DMS153 treated with DMSO at 0.1 percent for 48 hours (cell line): ENCODE results near the gene FGF12.

Experiments used
- DNase-seq: peaks from one replicate; lab custom pipeline; 2025; ENCODE audit not compliant: unreplicated experiment; lab: John Stamatoyannopoulos, UW

FGF12 gene

DNA sequence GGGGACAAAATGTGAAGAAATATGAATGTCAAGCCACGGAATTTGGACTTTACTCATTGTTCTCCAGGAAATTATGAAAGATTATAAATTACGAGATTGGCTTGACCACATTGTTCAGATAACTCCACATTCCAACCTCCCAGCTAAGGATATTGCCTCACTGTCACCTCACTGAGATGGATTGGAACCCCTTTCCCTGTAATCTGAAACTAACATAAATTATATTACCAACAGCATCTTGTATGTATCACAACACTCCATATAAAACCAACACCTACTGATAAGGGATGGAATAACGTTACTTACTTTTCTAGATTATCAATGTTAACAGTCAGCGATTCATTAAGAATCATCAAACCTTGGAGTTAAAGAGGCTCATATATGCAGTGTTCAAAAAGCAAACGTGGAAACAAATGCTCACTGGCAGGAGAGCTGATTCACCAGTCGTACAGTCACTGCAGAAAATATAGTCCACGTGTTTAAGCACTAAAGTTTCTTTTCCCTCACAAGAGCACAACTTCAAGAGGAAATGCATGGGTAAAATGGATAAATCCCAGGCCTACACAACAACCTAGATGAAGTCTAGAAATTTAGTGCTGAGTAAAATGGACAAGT, 451.5 kb downstream of the FGF12 start:
- DNase-seq, result no peak

DNA sequence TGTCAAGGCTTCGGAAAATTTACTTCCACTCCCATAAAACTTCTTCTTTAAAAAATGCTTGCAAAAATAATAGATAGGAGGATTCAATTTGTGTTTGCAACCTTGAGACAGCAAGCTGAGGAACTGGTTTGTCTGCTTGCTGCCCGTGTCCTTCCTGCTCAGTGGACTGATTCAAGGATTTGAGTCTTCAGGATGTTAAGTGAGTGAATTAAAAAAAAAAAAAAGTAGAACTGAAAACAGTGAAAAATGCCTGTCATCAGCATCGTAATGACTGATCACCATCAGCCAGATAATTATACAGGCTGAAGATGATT, 453.7 kb downstream of the FGF12 start:
- DNase-seq, result no peak

DNA sequence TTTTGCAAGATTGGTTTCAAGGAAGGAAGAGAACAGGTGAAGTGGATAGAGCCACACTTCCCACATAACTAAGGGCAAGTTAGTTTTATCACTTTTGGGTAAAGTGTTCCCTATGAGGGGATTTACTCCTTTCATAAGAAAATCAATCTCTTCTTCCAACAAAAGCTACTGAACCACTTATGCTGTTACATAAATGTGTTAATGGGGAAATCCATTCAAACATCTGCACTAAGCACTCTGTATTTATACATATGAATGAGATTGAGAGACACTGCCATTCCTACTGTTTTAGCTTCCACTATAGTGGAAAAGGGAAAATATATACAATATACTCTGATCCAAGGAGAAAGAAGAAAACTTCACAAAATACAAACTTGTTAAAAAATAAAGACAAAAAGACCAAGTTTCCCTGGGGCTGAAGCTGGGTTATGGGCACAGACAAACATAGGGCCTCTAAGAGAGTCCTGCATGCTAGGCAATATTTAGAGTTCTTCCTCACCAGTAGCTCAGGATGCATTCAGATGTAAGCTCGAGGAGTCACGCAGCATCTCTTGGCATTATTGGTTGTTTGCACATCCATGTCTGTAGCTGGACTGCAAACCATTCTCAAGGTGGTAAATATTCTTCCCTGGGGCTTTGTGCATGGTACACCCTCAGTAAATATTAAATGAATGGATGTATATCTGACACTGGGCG, 454.2 kb downstream of the FGF12 start:
- DNase-seq, result no peak

DNA sequence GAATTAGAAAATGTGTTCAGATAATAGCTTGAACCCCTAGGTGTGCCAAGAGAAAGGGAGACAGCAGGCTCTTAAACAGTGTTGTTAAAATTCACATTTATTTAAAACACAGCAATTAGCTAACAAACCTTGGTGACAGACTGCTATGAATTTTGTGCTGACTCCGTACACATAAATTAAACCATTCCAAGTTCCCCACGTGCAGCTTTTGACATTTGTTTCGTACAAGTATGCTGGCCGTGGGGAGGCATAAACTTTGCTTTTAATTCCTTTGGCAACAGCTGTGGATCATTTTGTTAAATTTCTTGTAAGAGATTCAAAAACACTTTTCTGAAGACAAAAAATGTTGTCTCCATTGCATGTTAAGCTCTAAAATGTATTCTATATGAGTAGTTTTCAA, 465.3 kb downstream of the FGF12 start:
- no peak for DNase-seq

DNA sequence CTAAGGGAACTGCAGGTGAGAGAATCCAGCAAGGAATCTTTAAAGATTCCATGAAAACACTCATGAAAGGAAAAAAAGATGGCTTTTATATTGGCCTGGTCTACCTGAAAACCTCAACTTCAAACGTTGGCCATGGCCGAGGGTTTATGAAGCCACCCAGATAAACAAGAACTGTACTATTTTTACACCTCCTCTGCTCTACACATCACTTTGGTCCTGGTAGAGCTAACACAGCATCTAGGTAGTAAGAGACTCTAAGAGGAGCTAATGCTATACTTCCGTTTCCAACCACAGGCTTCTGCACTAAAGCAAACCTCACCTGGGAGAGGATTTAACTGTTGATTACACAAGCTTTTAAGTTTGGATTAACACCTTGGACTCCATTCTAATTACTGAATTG, 466.2 kb downstream of the FGF12 start:
- DNase-seq, result no peak

DNA sequence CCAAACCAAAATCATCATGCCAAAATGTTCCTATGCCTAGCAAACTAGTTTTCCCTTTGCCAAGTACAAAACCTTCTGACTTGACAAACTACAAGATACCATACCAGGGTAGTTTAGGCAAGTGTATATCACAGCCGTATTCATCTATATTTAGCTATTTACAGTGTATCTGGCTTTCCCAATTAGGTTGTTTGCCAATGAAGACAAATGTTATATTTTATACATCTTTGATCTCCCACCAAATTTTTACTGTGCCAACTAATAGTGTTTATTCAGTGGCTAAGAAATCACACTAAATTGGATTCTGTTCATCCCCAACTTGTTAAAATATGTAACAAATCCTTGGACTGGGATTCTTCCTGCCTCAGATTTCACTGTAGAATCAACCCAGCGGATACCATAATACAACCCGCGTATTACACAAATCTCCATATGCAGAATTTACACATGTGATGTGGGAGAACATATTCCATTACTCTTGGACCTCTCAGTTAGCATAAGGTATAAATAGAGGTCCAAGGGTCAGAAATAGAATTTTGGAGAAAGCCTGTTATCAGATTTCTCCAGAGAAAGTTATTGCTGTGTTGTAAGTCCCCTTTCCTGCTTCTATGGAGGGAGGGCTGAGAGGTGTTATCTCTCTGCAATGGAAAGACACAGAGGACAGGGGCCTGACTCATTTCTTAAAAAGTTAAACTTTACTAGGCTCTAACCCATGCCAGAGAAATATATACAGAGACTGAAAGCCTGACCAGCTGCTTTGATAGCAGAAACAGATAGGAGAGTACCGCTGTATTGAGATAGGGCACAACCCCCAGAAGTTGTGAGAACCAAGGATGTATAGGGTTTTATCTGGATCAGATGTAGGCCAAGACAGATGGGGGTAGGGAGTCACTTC, 467.0 kb downstream of the FGF12 start:
- DNase-seq, result no peak

DNA sequence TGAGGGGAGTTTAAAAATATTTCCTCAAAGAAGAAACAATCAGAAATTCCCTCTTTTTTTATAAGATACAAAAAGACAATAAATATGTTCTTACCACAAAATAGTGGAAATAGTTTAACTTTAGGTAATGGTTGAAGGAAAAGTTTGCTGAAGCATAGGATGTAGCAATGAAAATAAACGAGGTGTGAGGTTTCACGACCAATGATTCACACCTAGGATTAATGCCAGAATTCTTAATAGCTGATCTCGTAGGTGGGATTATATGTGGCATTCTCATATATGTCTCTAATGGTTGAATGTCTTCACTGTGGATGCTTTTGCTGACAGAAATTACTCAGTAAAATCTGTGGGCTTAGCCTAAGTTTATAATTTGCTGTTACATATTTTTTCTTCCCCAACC, 467.7 kb downstream of the FGF12 start:
- DNase-seq, result no peak

DNA sequence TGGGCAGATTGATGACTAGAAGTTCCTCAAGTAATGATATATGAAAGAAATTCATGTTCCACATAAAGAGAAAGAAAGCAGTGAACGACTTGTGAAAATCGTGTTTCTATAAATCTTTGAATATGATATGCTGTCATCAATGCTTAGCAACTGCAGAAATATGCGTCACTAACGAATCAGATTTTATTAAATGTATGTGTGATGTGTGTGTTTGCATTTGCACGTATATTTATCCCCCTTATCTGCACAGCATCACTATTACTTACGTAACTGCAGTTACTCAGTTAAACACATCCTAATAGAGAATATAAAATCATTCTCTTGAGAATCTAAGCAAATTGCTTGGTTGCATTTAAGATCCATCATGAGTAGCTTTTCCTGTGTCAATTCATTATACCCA, 468.6 kb downstream of the FGF12 start:
- DNase-seq, result no peak

DNA sequence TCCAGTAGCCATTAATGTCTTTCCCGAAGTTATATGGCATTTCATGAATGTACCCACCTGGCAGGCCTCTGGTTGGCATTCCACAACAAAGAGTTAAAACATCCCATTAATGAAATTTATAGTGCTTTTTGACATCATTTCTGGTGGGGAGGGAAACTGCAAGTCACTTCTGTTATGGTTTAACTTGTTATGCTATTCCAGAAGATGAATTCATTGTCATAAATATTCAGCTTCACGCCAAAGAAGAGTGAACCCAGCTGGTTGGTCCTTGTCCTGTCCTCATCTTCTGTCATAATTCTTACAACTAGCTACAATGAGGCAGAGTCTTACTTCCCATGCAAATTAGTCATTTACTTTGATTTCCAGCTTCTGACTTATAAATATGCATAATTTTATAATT, 471.5 kb downstream of the FGF12 start:
- no peak for DNase-seq

DNA sequence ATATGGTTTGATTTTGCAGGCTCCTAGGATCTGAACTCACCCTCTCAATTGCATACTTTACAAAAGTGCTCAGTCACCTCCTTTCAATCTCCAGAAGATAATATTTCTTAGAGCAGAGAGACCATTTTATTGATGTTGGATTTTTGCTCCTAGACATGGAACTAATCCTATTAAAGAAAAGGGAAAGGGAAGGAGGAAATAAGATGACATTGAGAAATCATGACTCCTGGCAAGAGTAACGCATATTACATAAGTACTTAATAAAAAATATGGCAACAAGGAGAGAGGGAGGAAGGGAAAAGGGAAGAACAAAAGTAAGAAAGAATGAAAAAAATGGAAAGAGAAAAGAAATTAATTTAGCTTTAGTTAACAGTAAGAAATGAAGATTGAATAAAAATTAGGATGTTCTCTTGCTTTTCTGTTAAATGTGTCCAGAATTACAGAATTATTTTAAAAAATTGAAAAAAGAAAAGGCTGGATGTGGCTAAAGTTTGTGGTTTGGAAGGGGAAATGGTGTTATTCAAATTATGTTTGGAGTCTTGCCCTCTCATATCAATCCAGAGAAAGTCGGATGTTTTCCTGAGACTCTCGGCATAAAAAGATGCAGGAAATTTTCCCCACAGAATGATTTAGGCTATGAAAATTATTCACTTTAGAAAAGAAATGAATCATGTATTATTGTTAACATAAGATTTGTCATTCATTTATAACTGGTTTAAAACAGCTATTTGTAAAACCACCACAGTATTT, 474.0 kb downstream of the FGF12 start:
- no peak for DNase-seq

DNA sequence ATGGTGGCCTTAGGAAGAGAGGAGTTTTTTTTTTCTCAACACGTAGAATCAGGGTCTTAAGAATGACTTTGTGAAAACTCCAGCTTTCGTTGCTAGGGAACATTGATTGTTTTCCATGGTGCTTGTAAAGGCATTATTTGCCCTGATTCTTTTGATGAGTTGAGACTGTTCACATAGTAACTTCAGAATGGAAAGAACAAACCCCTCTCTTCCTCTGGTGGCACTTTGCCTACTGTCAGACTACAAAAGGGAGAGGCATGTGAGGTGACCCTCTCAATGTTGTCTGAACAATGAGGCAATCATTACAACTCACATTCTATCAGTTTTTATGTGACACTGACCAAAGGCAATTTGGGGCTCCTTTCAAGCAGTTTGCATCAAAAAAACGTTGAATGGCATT, 477.8 kb downstream of the FGF12 start:
- DNase-seq, result no peak

DNA sequence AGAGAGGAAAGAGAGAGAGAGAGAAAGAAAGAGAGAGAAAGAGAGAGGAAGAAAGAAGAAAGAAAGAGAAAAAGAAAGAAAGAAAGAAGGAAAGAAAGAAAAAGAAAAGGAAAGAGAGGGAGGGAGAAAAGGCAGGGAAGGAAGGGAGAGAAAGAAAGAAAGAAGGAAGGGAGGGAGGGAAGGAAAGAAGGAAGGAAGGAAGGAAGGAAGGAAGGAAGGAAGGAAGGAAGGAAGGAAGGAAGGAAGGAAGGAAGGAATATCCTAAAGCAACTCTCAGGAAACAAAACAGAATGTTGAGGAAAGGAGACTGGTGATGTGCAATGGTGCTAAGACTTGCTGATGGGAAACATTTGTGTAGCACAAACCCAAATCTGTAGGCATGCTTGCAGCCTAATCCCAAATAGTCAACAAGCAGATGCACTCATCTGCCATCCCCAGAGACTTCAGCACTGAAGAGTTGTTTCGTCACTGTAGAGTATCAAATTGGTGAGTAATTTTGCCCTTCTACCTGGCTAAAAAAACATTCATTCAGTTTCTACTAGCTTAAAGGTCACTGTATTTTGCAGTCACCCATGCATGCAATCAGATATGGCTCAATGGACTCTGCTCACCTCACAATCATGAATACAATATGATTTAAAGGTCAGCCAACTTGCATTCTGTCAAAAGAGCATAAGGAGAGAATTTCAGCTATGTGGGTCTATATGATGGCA, 480.3 kb downstream of the FGF12 start:
- no peak for DNase-seq

DNA sequence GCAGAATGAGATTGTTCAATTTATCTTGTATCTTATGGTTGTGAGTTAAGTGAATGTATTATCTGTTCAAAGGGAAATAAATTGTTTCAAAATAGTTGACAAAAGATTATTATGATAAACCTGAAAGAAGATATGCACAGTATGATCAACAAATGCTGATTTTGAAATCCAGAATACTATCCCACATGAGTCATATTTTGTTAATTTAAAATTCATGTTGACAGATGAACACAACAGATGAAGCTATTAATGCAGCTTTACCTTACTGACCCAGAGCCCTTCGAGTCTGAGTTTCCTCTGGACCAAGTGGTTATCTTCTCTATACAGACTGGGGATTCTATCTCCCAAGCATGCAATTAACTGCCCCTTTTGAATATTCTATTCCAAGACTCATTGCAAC, 482.8 kb downstream of the FGF12 start:
- no peak for DNase-seq

DNA sequence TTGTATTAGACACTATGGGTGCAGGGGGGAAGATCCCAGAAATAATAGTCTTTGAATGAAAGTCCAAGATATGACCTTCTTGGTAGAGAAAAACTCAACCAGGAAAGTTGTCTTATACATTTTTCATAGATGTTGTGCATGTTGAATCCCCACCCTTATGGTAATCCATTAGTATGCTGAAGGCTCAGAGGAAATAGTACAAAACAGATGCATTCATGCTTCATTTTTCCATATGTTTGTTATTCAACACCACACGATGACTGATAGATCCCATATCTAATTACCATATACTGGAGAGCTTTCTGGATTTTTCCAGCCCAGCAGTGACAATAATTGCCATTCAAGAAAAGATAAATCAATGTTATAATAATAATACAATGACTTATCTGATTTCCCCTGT, 487.4 kb downstream of the FGF12 start:
- DNase-seq, result no peak

DNA sequence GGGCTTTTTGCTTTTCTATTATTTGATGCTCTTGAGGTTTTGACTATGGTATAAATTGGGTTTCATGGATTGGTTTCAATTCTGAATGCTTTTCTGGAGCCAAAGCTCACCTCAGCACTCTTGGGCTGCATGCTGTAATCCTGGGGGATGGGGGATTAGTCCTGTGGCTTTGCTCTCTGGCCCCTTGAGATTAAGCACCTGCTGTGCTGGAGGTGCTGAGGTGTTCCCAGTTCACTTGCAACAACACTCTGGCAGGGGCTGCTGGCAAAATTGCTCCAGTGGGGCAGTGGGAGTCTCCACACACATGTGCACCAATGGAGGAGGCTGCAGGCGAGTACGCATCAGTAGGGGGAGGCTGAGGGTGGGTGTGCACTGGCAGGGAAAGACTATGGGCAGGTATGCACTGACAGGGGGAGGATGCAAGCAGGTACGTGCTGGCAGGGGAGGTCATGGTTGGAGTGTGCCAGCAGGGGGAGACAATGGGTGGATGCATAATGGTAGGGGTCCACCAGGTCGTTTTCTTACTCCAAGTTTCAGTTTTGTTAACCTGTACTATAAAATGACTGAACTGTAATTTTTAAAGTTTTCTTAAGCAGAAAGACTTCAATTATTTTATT, 489.2 kb downstream of the FGF12 start:
- no peak for DNase-seq

DNA sequence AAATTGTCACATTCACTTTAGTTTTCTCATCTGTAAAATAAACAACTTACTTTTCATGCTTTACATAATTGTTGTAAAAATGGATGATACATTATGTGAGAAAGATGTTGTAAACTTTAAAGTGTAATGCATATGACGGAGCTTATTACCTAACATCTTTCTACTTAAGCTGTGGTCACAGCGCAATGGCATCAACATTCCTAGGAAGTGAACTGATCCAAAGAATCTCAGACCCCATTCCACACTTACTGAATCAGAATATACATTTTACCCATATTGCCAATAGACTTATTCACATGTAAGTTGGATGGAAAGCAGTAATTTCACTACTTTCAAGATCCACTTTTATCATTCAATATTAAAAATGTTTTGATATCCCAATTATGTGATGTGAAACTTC, 497.5 kb downstream of the FGF12 start:
- DNase-seq, result no peak

DNA sequence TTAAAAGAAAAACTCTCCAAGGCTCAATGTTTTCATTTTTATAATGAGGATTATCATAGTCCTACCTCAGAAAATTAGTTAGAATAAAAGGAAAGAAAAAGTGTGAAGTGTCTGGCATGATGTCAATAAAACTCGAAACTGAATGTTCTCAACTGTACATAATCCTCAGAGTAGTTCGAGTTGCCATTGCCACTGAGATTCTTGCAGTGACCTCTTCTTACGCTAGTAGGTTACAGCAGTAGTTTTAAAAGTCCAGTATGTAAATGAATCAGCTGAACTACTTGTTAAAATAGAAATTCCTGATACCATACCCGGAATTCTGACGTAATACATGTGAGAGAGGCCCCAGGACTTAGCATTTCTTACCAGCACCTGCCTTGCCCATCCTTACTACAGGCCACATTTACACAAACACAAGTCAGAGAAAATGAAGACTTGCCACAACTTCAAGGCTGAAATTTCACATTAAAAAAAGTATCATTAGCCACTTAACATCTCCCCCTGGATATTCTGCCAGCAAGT, 502.6 kb downstream of the FGF12 start:
- DNase-seq, result no peak

DNA sequence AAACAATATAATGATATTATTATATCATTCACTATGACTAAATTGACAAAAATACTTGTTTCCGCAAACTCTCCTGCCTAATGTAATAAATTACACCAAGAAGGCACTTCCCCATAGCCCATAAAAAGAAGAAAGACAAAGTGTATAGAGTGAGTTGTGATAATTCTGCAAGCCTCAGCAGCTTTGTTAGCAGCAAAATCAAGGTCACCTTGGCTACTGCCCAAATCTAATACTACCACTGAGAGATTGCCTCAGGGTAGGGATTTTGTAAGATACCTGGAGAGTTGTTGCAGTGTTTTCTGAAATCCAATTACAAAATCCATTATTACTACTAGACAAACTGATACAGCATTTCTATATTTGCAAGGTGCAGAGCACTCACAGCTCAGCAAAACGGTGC, 503.5 kb downstream of the FGF12 start:
- DNase-seq, result no peak

DNA sequence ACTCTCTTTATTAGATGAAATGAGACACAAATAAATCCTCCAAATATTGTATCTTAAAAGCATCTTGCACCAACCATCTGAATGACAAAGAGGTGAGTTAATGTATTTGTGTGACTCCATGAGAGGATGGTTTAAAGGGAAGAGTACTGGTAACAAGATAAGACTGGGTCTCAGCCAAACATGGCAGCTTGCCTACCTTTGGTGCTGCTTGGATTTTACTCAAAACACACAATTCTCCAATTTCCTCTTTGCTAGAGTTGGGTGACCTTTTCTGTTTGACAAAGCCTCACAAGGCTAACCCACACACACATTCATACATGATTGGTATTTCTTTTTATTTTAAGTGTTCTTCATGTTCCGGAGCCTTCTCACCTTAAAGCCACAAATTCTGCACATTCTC, 506.4 kb downstream of the FGF12 start:
- DNase-seq, result no peak

DNA sequence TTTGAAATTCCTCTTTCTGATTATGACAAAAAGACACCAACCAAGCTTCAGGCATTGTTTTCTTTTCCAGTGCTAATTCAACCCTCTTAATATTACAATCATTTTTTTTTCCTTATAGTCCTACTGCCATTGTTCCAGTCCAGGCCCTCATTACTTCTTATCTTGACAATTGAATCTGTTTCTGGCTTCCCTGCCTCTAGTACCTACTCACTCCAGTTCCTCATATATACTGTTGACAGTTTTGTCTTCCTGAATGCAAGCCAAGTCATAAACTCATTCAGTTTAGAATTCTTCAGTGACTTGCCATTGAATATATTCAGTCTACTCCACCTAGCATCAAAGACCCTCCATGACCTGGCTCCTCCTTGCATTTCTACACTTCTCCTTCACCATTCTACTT, 507.4 kb downstream of the FGF12 start:
- DNase-seq, result no peak
